MM.1S (cell line): ENCODE data around the gene TMEM108.

Experiments
- CTCF ChIP-seq: fragments of 300-600 bp; sonication (generic); IDR thresholded peaks from 2 replicates; pipeline ENCODE4 v1.5.1; 2016; ENCODE audit warnings: antibody characterized with exemption, low read length, mixed read lengths
- EZH2phosphoT487 ChIP-seq: fragments of 300-600 bp; sonication (generic); IDR thresholded peaks from 2 replicates; pipeline ENCODE4 v1.6.1; 2018; ENCODE audit warnings: antibody characterized with exemption, low read length

- TF ChIP-seq CTCF: no peak
- no peak for TF ChIP-seq EZH2phosphoT487
Measured at GRCh38 chr3:133393204-133393603, 355.0 kb downstream of the TMEM108 start.
